ENCODE data around the gene ATP11C.

The ATP11C gene

DNA sequence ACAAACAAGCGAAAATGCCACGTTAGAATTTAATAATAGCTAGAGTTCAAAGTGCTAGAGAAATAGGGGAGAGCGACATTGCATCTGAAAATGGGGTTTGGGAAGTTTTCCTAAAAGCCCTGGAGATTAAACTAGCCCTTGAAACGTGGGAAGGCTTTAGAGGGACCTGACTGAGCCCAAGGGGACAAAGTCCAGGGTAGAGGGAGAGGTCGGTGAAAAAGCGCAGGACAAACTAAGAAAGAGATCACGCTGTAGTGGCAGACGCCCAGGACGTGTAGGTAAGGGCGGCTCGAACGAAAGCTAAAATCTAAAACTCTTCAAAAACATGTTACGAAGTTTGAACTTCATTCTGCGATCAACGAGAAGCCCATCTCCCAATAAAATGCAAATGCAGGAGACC, 1.1 kb upstream of the ATP11C start:
- DNase-seq (ENCODE audit: insufficient read length, low spot score), result no peak
- TF ChIP-seq, protein P1, sequence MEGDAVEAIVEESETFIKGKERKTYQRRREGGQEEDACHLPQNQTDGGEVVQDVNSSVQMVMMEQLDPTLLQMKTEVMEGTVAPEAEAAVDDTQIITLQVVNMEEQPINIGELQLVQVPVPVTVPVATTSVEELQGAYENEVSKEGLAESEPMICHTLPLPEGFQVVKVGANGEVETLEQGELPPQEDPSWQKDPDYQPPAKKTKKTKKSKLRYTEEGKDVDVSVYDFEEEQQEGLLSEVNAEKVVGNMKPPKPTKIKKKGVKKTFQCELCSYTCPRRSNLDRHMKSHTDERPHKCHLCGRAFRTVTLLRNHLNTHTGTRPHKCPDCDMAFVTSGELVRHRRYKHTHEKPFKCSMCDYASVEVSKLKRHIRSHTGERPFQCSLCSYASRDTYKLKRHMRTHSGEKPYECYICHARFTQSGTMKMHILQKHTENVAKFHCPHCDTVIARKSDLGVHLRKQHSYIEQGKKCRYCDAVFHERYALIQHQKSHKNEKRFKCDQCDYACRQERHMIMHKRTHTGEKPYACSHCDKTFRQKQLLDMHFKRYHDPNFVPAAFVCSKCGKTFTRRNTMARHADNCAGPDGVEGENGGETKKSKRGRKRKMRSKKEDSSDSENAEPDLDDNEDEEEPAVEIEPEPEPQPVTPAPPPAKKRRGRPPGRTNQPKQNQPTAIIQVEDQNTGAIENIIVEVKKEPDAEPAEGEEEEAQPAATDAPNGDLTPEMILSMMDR (IDR thresholded peaks at IDR 0.05; ENCODE audit: insufficient read depth, missing control alignments), result no peak
- no peak for FAIRE-seq

DNA sequence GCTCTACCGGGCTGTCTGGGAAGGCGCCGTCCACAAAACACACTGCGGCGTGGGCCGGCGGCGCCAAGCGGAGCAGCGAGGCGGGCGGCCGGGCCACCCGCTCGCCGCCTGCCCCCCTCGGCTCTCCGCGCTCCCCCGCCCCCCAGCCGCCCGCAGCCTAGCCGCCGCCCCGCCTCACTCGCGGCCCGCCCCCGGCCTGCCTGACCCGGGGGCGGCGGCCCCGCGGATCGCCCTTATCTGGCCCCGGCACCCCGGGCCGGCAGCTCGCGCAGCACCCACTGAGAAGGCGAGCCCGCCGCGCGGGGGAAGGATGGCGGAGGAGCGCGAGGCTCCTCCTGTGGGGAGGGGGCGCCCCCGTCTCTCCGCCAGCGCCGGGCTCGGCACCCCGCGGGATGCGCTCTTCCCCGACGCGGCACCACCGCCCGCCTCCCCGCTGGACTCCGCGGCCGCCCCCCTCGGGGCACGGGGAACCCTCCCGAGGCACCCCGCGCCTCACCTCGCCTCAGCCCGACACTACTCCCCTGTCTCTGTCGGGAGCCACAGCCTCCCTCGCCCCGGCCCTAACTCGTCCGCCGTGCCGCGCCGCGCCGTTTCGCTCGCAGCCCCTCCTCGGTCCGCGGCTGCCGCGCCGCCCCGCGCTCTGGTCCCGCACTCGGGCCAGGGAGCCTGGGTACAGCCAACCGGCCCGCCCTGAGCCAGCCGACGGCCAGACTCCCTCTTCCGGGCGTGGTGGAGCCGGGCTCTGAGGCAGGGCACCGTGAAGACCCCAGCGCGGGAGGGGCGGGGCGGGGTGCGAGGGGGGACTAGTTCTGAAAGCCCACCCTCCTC, 566 bp downstream of the ATP11C start:
- TF ChIP-seq, protein P1 (IDR thresholded peaks at IDR 0.05; ENCODE audit: insufficient read depth, missing control alignments), result no peak
- FAIRE-seq (no peak), DNase-seq (ENCODE audit: insufficient read length, low spot score) (no peak)

DNA sequence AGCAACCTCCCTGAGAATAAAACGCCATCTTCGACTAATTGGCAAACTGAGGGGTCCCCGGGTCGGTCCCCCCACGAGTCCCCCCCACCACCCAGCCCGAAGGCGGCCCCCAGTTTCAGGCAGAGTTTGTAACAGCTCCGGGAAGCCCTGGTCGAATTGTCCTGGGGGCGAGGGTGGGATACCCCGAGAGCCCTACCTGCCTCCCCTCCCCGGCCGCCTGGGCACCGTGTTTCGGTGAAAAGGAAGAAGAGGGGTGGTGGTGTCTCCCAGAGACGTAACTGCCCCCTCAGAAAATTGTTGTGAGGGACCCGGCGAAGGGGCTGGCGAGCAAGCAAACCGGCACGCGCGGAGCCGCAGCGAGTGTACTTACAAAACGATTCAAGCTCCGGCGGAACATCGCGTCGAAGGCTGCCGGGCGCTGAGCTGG, 1.2 kb downstream of the ATP11C start:
- FAIRE-seq (no peak), DNase-seq (ENCODE audit: insufficient read length, low spot score) (no peak)
- TF ChIP-seq, protein P1 (IDR thresholded peaks at IDR 0.05; ENCODE audit: insufficient read depth, missing control alignments), result no peak

DNA sequence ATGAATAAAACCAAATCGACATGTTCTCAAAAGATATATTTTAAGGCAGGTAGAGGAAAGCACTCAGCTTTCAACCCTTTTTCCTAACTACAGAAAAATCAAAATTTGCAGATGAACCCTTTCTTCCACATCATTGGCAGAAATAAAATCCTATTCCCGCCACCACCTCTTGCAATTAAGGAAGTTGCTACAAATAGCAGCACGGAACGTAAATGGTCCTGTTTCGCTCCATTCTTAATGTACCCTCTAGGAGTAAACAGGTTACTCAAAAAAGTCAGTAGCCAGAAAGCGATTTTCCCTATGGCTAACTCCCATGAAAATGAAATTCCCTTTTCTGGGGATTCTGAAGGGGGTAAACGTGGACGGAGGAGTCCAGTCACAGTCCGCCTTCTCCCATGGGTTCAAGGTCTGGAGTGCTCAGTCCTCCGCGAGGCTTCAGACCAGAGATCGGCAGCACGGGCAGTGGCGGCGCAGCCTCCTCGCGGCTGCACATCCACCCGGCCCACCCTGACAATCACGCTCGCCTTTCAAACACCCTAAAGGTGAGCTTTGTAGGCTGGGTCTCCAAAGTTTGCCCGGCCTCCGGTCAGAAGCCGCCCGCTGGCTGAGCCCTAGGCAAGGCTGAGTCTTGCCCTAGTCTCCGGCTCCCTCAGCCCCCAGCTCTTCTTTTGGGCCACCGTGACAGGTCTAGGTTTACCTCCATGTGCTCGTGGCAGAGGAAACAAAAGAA, 1.8 kb downstream of the ATP11C start:
- no peak for FAIRE-seq
- DNase-seq (ENCODE audit: insufficient read length, low spot score), result no peak

DNA sequence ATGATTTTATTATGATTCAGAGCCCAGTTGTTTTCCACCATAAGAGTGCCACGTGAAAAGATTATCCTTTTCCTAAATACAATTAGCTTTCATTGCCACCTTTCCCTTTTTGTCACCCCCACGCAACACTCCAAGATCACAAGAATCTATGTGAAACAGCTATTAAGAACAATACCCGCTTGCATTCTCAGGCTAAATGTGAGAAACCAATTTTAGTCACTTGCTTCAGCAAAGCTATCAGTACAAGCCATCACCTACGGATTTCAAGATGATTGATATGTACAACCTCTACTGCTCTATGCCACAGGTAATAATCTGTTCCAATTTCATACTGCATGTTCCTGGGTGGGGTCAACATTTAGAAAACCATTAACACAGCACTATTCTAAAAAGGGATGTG, 2.5 kb downstream of the ATP11C start:
- FAIRE-seq (no peak), DNase-seq (ENCODE audit: insufficient read length, low spot score) (no peak)
- TF ChIP-seq, protein P1 (IDR thresholded peaks at IDR 0.05; ENCODE audit: insufficient read depth, missing control alignments), result no peak

More for the DNA sequence above, 1.8 kb downstream of the ATP11C start:
- TF ChIP-seq, protein P1 (IDR thresholded peaks at IDR 0.05; ENCODE audit: insufficient read depth, missing control alignments), result no peak

DNA sequence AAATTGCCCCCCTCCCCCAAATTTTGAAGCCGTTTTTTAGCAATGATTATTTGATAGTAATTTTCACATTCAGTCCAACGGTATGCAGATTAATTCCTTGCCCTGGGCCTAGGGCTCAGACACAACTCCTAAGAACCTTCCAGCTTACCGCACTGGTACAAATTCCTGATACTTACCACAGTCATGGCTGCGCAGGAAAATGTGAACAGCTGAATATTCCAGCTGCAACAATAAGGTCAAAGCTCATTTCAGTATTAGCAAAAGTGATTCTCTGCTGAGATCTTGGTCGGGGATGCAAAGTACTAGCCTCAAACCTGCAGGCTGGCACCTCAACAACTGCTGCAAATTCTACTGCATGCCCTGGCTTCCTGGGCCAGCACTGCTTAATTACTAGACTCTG, 3.0 kb downstream of the ATP11C start:
- DNase-seq (ENCODE audit: insufficient read length, low spot score) (no peak), FAIRE-seq (no peak)
- TF ChIP-seq, protein P1 (IDR thresholded peaks at IDR 0.05; ENCODE audit: insufficient read depth, missing control alignments), result no peak

DNA sequence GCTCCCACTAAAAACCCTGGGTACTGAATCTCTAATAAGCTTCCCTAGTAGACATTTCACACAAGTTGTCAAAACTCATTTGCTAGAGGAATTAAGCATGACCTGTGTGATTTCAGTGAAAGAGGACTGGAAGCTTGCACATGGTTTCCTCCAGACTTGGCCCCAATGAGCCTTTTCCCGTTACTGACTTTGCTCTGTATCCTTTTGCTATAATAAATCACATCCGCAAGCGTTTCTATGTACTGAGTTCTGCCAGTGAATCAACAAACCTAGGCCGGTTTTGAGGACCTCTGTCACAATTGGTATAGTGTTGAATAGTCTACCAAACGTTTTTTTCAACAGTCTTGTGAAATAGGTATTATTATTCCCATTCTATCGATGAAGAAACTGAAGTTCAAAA, 8.2 kb downstream of the ATP11C start:
- TF ChIP-seq, protein P1 (IDR thresholded peaks at IDR 0.05; ENCODE audit: insufficient read depth, missing control alignments), result no peak
- DNase-seq (ENCODE audit: insufficient read length, low spot score) (no peak), FAIRE-seq (no peak)

All from D721Med (cell line).